Natural killer cell (primary cell): ENCODE data around the gene RAB27B. TPM values are rescaled to one million over a fixed set of nuclear protein-coding genes. Genes with fewer than 3 reads are reported as not detected.
A peak's percentile ranks its signal among the peaks of the same experiment; 100 is the strongest.

Experiments
- ATAC-seq, 3 donors: fragments of 150-1000 bp in 2 of 3; fragments of 200-7000 bp in 1 of 3; cut with Tn5 transposase; 1 replicate in 1 of 3; 2 replicates in 2 of 3; pipeline ENCODE4 v1.10.0; 2021; ENCODE audit warnings: mild to moderate bottlenecking in 2 of 3, moderate library complexity in 2 of 3
- DNase-seq, 2 donors: peaks; one replicate each; pipeline versions ENCODE4 v3.0.0 to v3.0.0-alpha.2; 2013 to 2021; ENCODE audit warnings: mixed read lengths in 1 of 2
- H3K27ac ChIP-seq: one replicate; pipeline ENCODE4 v1.5.1; 2013; ENCODE audit warnings: mild to moderate bottlenecking, low read length
- H3K27me3 ChIP-seq: one replicate; pipeline ENCODE4 v1.6.1; 2013; ENCODE audit warnings: low read length; ENCODE audit not compliant: control insufficient read depth, insufficient read depth
- H3K36me3 ChIP-seq: one replicate; pipeline ENCODE4 v1.6.1; 2013; ENCODE audit warnings: low read length; ENCODE audit not compliant: control insufficient read depth, insufficient read depth
- H3K4me1 ChIP-seq: one replicate; pipeline ENCODE4 v1.6.1; 2013; ENCODE audit warnings: low read length; ENCODE audit not compliant: control insufficient read depth, insufficient read depth
- H3K4me3 ChIP-seq: one replicate; pipeline ENCODE4 v1.5.1; 2013; ENCODE audit warnings: low read length
- H3K9me3 ChIP-seq: one replicate; pipeline ENCODE4 v1.6.1; 2013; ENCODE audit warnings: low read length; ENCODE audit not compliant: control insufficient read depth, insufficient read depth
- H3K27ac Mint-ChIP-seq, 2 donors: one replicate each; pipeline ENCODE4 v1.8.0; 2022; ENCODE audit warnings: mild to moderate bottlenecking in 2 of 2, mixed read lengths in 2 of 2, moderate library complexity in 1 of 2
- H3K27me3 Mint-ChIP-seq, 2 donors: one replicate each; pipeline ENCODE4 v1.8.0; 2022; ENCODE audit warnings: low read depth in 2 of 2, mixed read lengths in 2 of 2
- H3K36me3 Mint-ChIP-seq: one replicate; pipeline ENCODE4 v1.8.0; 2022; ENCODE audit warnings: mixed read lengths
- H3K4me1 Mint-ChIP-seq, 2 donors: one replicate each; pipeline ENCODE4 v1.8.0; 2022; ENCODE audit warnings: mixed read lengths in 2 of 2
- H3K4me3 Mint-ChIP-seq: one replicate; pipeline ENCODE4 v1.8.0; 2022; ENCODE audit warnings: mild to moderate bottlenecking, moderate library complexity, mixed read lengths
- H3K9me3 Mint-ChIP-seq, 2 donors: one replicate each; pipeline ENCODE4 v1.8.0; 2022; ENCODE audit warnings: mixed read lengths in 2 of 2
- CTCF ChIP-seq: fragments of 200-600 bp; IDR thresholded peaks from one replicate; pipeline ENCODE4 v1.8.0; 2022; ENCODE audit warnings: antibody characterized with exemption
- WGBS: methylation state at CpG from one replicate; pipeline ENCODE4 v1.1.7; 2013; ENCODE audit warnings: missing lambda C conversion rate; ENCODE audit not compliant: insufficient coverage; 5-methylcytosine and 5-hydroxymethylcytosine counted together
- intact Hi-C: fragments of 100-400 bp; cut with micrococcal nuclease; formaldehyde crosslinking; loops from one replicate; pipeline ENCODE4 v1.14.2; 2022
- total RNA-seq, 4 donors: library from RNA; stranded (reverse); fragments of 120-200 nt in 1 of 4; gene quantifications; one replicate each; pipeline versions ENCODE4 v1.2.3 to v1.2.4, GENCODE V29; 2013 to 2022

Gene RAB27B
- total RNA-seq, 3 donors from 2014 or later (not counting 1 experiment from before 2014, with no cell fraction given): 23.0 to 25.7 (median 24.0) TPM

- Histone ChIP-seq H3K9me3 (no peaks in the 10 kb centered on the region), H3K27ac (no peak overlapping the region), H3K4me3 (no peak overlapping the region), H3K27me3 (no peaks in the 10 kb centered on the region), H3K4me1 (no peaks in the 10 kb centered on the region), H3K36me3 (peaks cover 33% of the 10 kb centered on the region)
- TF ChIP-seq CTCF: no peak
- intact Hi-C loops: no loop called here
- ATAC-seq (no peak), DNase-seq (no peak)
- Mint-ChIP-seq H3K27ac (no peak overlapping the region), H3K27me3 (no peaks in the 10 kb centered on the region), H3K4me1 (peaks cover 3 to 4% of the 10 kb centered on the region in 2 donors), H3K36me3 (peaks cover 33% of the 10 kb centered on the region), H3K9me3 (no peaks in the 10 kb centered on the region), H3K4me3 (no peak overlapping the region)
- WGBS: no CpG with 5 or more reads among the region's 2 CpGs
These were observed 60.1 kb downstream of the RAB27B start for GRCh38 chr18:54888378-54888777.

GRCh38 chr18:54888933-54889332 is 60.7 kb downstream of the RAB27B start:
- no peak overlapping the region for H3K27ac ChIP-seq
- H3K27ac Mint-ChIP-seq: peak overlapping the region in 1 of 2 donors; percentile 42
- peaks cover 34% of the 10 kb centered on the region for H3K36me3 Mint-ChIP-seq
- no peak for ATAC-seq
- peaks cover 32% of the 10 kb centered on the region for H3K36me3 ChIP-seq
- no peak overlapping the region for H3K4me3 ChIP-seq
- no peaks in the 10 kb centered on the region for H3K27me3 ChIP-seq
- 80% methylated on average over 2 of the region's 2 CpGs for WGBS
- DNase-seq: no peak
- H3K4me3 Mint-ChIP-seq: no peak overlapping the region
- H3K4me1 Mint-ChIP-seq: peaks cover 4 to 6% of the 10 kb centered on the region in 2 donors
- H3K27me3 Mint-ChIP-seq: no peaks in the 10 kb centered on the region
- H3K9me3 ChIP-seq: no peaks in the 10 kb centered on the region
- no peaks in the 10 kb centered on the region for H3K9me3 Mint-ChIP-seq
- H3K4me1 ChIP-seq: no peaks in the 10 kb centered on the region
- TF ChIP-seq CTCF: no peak
- intact Hi-C loops: no loop called here

- H3K9me3 ChIP-seq: no peaks in the 10 kb centered on the region
- intact Hi-C loops: no loop called here
- H3K4me3 ChIP-seq: no peak overlapping the region
- DNase-seq: no peak
- Mint-ChIP-seq H3K4me1 (peaks cover 0 to 7% of the 10 kb centered on the region in 2 donors), H3K27ac (no peak overlapping the region), H3K36me3 (no peaks in the 10 kb centered on the region), H3K27me3 (no peaks in the 10 kb centered on the region), H3K9me3 (no peaks in the 10 kb centered on the region), H3K4me3 (no peak overlapping the region)
- H3K4me1 ChIP-seq: no peaks in the 10 kb centered on the region
- H3K36me3 ChIP-seq: no peaks in the 10 kb centered on the region
- ATAC-seq: no peak
- no peaks in the 10 kb centered on the region for H3K27me3 ChIP-seq
- H3K27ac ChIP-seq: no peak overlapping the region
- no peak for TF ChIP-seq CTCF
These were observed 71.2 kb downstream of the RAB27B start for GRCh38 chr18:54899500-54899899.

GRCh38 chr18:54900290-54900689 is 72.0 kb downstream of the RAB27B start:
- no peak overlapping the region for H3K4me3 Mint-ChIP-seq
- no peak for TF ChIP-seq CTCF

More at GRCh38 chr18:54900290-54900689, 72.0 kb downstream of the RAB27B start:
- ATAC-seq (no peak), DNase-seq (no peak)
- no peak overlapping the region for H3K27ac ChIP-seq
- no peaks in the 10 kb centered on the region for H3K9me3 ChIP-seq
- H3K27me3 ChIP-seq: no peaks in the 10 kb centered on the region
- 87% methylated on average over 2 of the region's 2 CpGs for WGBS
- no peaks in the 10 kb centered on the region for H3K4me1 ChIP-seq
- H3K27ac Mint-ChIP-seq: no peak overlapping the region
- H3K9me3 Mint-ChIP-seq: no peaks in the 10 kb centered on the region
- no peaks in the 10 kb centered on the region for H3K36me3 ChIP-seq
- intact Hi-C loops: no loop called here
- no peak overlapping the region for H3K4me3 ChIP-seq
- no peaks in the 10 kb centered on the region for H3K27me3 Mint-ChIP-seq
- H3K4me1 Mint-ChIP-seq: peaks cover 0 to 7% of the 10 kb centered on the region in 2 donors
- no peaks in the 10 kb centered on the region for H3K36me3 Mint-ChIP-seq
